NCI-H526 (cell line): ENCODE data around the gene CCNC.

ENCODE experiments used
- DNase-seq, 2 experiments: peaks; one replicate each; lab custom pipeline; 2025; lab: John Stamatoyannopoulos, UW

The CCNC gene

GRCh38 chr6:99568103-99568933 lies at the start of gene CCNC:
Gene CCNC, minus strand, starts transcription at chr6:99568660. Its CDS starts 133 bp downstream, at chr6:99568527.
- peak; percentile 92 to 97 for DNase-seq

- DNase-seq, result no peak
Observed at GRCh38 chr6:99617131-99617530, 48.7 kb upstream of the CCNC start.

GRCh38 chr6:99614430-99615186 lies 46.1 kb upstream of the CCNC start:
- DNase-seq, result peak; percentile 48 to 85

- DNase-seq, result peak in 1 of 2 experiments; percentile 82
Observed at GRCh38 chr6:99613705-99614429, 45.4 kb upstream of the CCNC start.

- peak; percentile 21 to 82 for DNase-seq
Observed at GRCh38 chr6:99613409-99613704, 44.9 kb upstream of the CCNC start.

GRCh38 chr6:99612551-99613408 lies 44.3 kb upstream of the CCNC start:
- no peak for DNase-seq

GRCh38 chr6:99611148-99611547 lies 42.7 kb upstream of the CCNC start:
- no peak for DNase-seq

GRCh38 chr6:99609905-99610489 lies 41.5 kb upstream of the CCNC start:
- DNase-seq, result no peak

- DNase-seq, result no peak
Observed at GRCh38 chr6:99608886-99609482, 40.5 kb upstream of the CCNC start.

GRCh38 chr6:99608059-99608885 lies 39.8 kb upstream of the CCNC start:
- DNase-seq, result no peak

- peak in 1 of 2 experiments; percentile 14 for DNase-seq
Observed at GRCh38 chr6:99607416-99608036, 39.1 kb upstream of the CCNC start.

- peak in 1 of 2 experiments; percentile 47 for DNase-seq
Observed at GRCh38 chr6:99606656-99607415, 38.4 kb upstream of the CCNC start, which contains the start of gene PRDM13. Gene PRDM13, plus strand, starts transcription at chr6:99606833. Its CDS starts 202 bp downstream, at chr6:99607035.

GRCh38 chr6:99605911-99606655 lies 37.6 kb upstream of the CCNC start:
- no peak for DNase-seq

- peak in 1 of 2 experiments; percentile 12 for DNase-seq
Observed at GRCh38 chr6:99605074-99605734, 36.7 kb upstream of the CCNC start.

GRCh38 chr6:99604166-99605073 lies 36.0 kb upstream of the CCNC start:
- DNase-seq, result no peak
